ENCODE measurements around the gene OOSP4A.

DNA sequence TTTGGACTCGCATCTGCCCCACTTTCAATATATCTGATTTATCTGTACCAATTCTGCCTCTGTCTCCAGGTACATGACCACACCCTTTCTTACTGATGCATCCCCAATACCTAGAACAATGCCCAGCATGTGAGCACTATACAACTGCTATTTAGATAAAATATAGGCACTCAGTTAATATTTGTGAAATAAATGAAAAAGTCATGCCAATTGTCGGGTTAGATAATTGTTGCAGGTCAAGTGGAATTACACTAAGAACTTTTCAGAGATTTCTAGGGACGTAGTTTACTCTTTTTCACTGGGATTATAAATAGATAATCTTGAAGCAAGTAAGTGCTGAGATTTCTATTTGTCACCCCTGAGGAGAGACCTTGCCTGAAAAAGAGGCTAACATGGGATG lies 20.5 kb downstream of the OOSP4A start:
- TF ChIP-seq, protein P1, sequence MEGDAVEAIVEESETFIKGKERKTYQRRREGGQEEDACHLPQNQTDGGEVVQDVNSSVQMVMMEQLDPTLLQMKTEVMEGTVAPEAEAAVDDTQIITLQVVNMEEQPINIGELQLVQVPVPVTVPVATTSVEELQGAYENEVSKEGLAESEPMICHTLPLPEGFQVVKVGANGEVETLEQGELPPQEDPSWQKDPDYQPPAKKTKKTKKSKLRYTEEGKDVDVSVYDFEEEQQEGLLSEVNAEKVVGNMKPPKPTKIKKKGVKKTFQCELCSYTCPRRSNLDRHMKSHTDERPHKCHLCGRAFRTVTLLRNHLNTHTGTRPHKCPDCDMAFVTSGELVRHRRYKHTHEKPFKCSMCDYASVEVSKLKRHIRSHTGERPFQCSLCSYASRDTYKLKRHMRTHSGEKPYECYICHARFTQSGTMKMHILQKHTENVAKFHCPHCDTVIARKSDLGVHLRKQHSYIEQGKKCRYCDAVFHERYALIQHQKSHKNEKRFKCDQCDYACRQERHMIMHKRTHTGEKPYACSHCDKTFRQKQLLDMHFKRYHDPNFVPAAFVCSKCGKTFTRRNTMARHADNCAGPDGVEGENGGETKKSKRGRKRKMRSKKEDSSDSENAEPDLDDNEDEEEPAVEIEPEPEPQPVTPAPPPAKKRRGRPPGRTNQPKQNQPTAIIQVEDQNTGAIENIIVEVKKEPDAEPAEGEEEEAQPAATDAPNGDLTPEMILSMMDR (IDR thresholded peaks at IDR 0.05): no peak
- no peak for TF ChIP-seq ZFX (IDR thresholded peaks at IDR 0.05; ENCODE audit: borderline replicate concordance)

Measured in 22Rv1 (cell line).